ENCODE data around the gene PALM.
"Not testable (repeated sequence)": the region's sequence is repeated elsewhere in the genome, so short reads cannot be mapped to it uniquely, and the experiment has no call there.

The PALM gene

GRCh38 chr19:688214-688613 lies 20.5 kb upstream of the PALM start:
- no peak for TF ChIP-seq ELF4 (IDR thresholded peaks at IDR 0.05)
- no peak for TF ChIP-seq BHLHE40 (IDR thresholded peaks at IDR 0.05; ENCODE audit: borderline replicate concordance)
- TF ChIP-seq HDGF (IDR thresholded peaks at IDR 0.05; ENCODE audit: borderline replicate concordance) = no peak
- no peak for DNase-seq (ENCODE audit: extremely low spot score)
- ChIA-PET CTCF (no interaction called here), POLR2A (no interaction called here)

GRCh38 chr19:688992-689391 lies 19.7 kb upstream of the PALM start:
- CTCF ChIA-PET = no interaction called here
- TF ChIP-seq PKNOX1 (IDR thresholded peaks at IDR 0.05) = no peak
- TF ChIP-seq FOXM1 (IDR thresholded peaks at IDR 0.05; ENCODE audit: borderline replicate concordance) = no peak
- POLR2A ChIA-PET = no interaction called here
- no peak for DNase-seq (ENCODE audit: extremely low spot score)

- no peak for DNase-seq (ENCODE audit: extremely low spot score)
- TF ChIP-seq SUZ12 (IDR thresholded peaks at IDR 0.05) (no peak), FOXM1 (IDR thresholded peaks at IDR 0.05; ENCODE audit: borderline replicate concordance) (no peak), FOXA1 (IDR thresholded peaks at IDR 0.05) (no peak), ZNF384 (IDR thresholded peaks at IDR 0.05) (no peak), SP1 (IDR thresholded peaks at IDR 0.05) (no peak), TARDBP (IDR thresholded peaks at IDR 0.05) (no peak), PKNOX1 (IDR thresholded peaks at IDR 0.05) (no peak), LEF1 (IDR thresholded peaks at IDR 0.05; ENCODE audit: borderline replicate concordance) (no peak), HDGF (IDR thresholded peaks at IDR 0.05; ENCODE audit: borderline replicate concordance) (no peak), L3MBTL2 (conservative IDR thresholded peaks at IDR 0.05) (no peak), CTBP1 (IDR thresholded peaks at IDR 0.05; ENCODE audit: borderline replicate concordance) (no peak), BHLHE40 (IDR thresholded peaks at IDR 0.05; ENCODE audit: borderline replicate concordance) (no peak)
- ChIA-PET POLR2A (no interaction called here), CTCF (no interaction called here)
Measured at GRCh38 chr19:690203-690602, 18.5 kb upstream of the PALM start.

- TF ChIP-seq PKNOX1 (IDR thresholded peaks at IDR 0.05) (no peak), ELF4 (IDR thresholded peaks at IDR 0.05) (no peak)
- CTCF ChIA-PET = no interaction called here
- no peak for DNase-seq (ENCODE audit: extremely low spot score)
- POLR2A ChIA-PET = no interaction called here
Measured at GRCh38 chr19:694481-695351, 14.0 kb upstream of the PALM start.

- CTCF ChIA-PET = interaction anchor here (0.7 kb wide), 1 partner anchor 108 kb away, joined by 3 read pairs; no protein-coding TSS in a partner anchor
- POLR2A ChIA-PET = no interaction called here
- TF ChIP-seq FOXK2 (IDR thresholded peaks at IDR 0.05) = no peak
- TF ChIP-seq HDGF (IDR thresholded peaks at IDR 0.05; ENCODE audit: borderline replicate concordance) = no peak
- TF ChIP-seq NFRKB (IDR thresholded peaks at IDR 0.05) = no peak
- no peak for DNase-seq (ENCODE audit: extremely low spot score)
Measured at GRCh38 chr19:695352-695949, 13.3 kb upstream of the PALM start, which contains the start of gene PRSS57. PRSS57 (minus strand) TSS chr19:695452; CDS start chr19:695430, 22 bp downstream.

- POLR2A ChIA-PET; DNase-seq (ENCODE audit: extremely low spot score); CTCF ChIA-PET: not testable (repeated sequence)
Measured at GRCh38 chr19:698529-698928, 10.2 kb upstream of the PALM start.

- CTCF ChIA-PET = interaction anchor here (0.7 kb wide), 1 partner anchor 19 kb away, joined by 3 read pairs; no protein-coding TSS in a partner anchor
- POLR2A ChIA-PET; DNase-seq (ENCODE audit: extremely low spot score): not testable (repeated sequence)
- peak; percentile 83 for TF ChIP-seq ZNF384 (IDR thresholded peaks at IDR 0.05)
Measured at GRCh38 chr19:699885-700284, 8.8 kb upstream of the PALM start.

- ChIA-PET POLR2A (interaction anchor here (0.8 to 1.2 kb wide), 3 partner anchors 22 to 40 kb away, joined by 3 to 7 read pairs (median 3); partner anchors contain the start of gene RNF126), CTCF (interaction anchor here (0.6 kb wide), 1 partner anchor 40 kb away, joined by 3 read pairs; no protein-coding TSS in a partner anchor)
- DNase-seq (ENCODE audit: extremely low spot score) = not testable (repeated sequence)
Measured at GRCh38 chr19:702847-703246, 5.9 kb upstream of the PALM start.
